Astrocyte (in vitro differentiated cells and primary cell): ENCODE measurements around the gene TES. TPM values are rescaled to one million over a fixed set of nuclear protein-coding genes. Genes with fewer than 3 reads are reported as not detected.

Source experiments
- DNase-seq: peaks from one replicate; pipeline ENCODE4 v3.0.0-alpha.2; 2010; ENCODE audit warnings: low read depth
- FAIRE-seq: peaks from 2 replicates; lab custom pipeline; 2011; peaks lifted over from hg19 to GRCh38; lab: Jason Lieb, UNC
- H2AFZ ChIP-seq: 2 replicates; pipeline ENCODE4 v1.6.0; 2012; ENCODE audit warnings: low read depth, low read length, inconsistent platforms
- H3K27ac ChIP-seq: 2 replicates; pipeline ENCODE4 v1.5.1; 2011; ENCODE audit warnings: low read depth, low read length, inconsistent platforms
- H3K27me3 ChIP-seq: 2 replicates; pipeline ENCODE4 v1.6.0; 2011; ENCODE audit warnings: low read length, inconsistent platforms; ENCODE audit not compliant: insufficient read depth
- H3K36me3 ChIP-seq: 2 replicates; pipeline ENCODE4 v1.5.1; 2011; ENCODE audit warnings: low read length, inconsistent platforms; ENCODE audit not compliant: insufficient read depth
- H3K4me1 ChIP-seq: 2 replicates; pipeline ENCODE4 v1.5.1; 2011; ENCODE audit warnings: low read length, inconsistent platforms; ENCODE audit not compliant: insufficient read depth
- H3K4me2 ChIP-seq: 2 replicates; pipeline ENCODE4 v1.6.0; 2012; ENCODE audit warnings: low read length, inconsistent platforms
- H3K4me3 ChIP-seq: 2 replicates; pipeline ENCODE4 v1.5.1; 2011; ENCODE audit warnings: low read depth, mild to moderate bottlenecking, low read length, inconsistent platforms; ENCODE audit not compliant: insufficient read depth
- H3K79me2 ChIP-seq: 2 replicates; pipeline ENCODE4 v1.6.0; 2012; ENCODE audit warnings: mild to moderate bottlenecking, low read length, inconsistent platforms; ENCODE audit not compliant: insufficient read depth
- H3K9ac ChIP-seq: 2 replicates; pipeline ENCODE4 v1.6.0; 2012; ENCODE audit warnings: mild to moderate bottlenecking, low read length, inconsistent platforms
- H3K9me3 ChIP-seq: 2 replicates; pipeline ENCODE4 v1.5.1; 2012; ENCODE audit warnings: low read depth, mild to moderate bottlenecking, low read length, inconsistent platforms; ENCODE audit not compliant: insufficient read depth
- H4K20me1 ChIP-seq: 2 replicates; pipeline ENCODE4 v1.6.0; 2012; ENCODE audit warnings: low read length, inconsistent platforms; ENCODE audit not compliant: insufficient read depth
- H3K27ac Mint-ChIP-seq: one replicate; pipeline ENCODE4 v1.8.0; 2021; ENCODE audit warnings: mild to moderate bottlenecking, mixed read lengths; ENCODE audit not compliant: unreplicated experiment
- H3K27me3 Mint-ChIP-seq: one replicate; pipeline ENCODE4 v1.8.0; 2021; ENCODE audit warnings: low read depth, mixed read lengths; ENCODE audit not compliant: unreplicated experiment
- H3K36me3 Mint-ChIP-seq: one replicate; pipeline ENCODE4 v1.8.0; 2021; ENCODE audit warnings: low read depth, mixed read lengths; ENCODE audit not compliant: unreplicated experiment
- H3K4me1 Mint-ChIP-seq: one replicate; pipeline ENCODE4 v1.8.0; 2021; ENCODE audit warnings: low read depth, mixed read lengths; ENCODE audit not compliant: unreplicated experiment
- H3K4me3 Mint-ChIP-seq: one replicate; pipeline ENCODE4 v1.8.0; 2021; ENCODE audit warnings: mild to moderate bottlenecking, moderate library complexity, mixed read lengths; ENCODE audit not compliant: unreplicated experiment
- H3K9me3 Mint-ChIP-seq: one replicate; pipeline ENCODE4 v1.8.0; 2021; ENCODE audit warnings: mild to moderate bottlenecking, mixed read lengths; ENCODE audit not compliant: unreplicated experiment
- EZH2 ChIP-seq: IDR thresholded peaks from 2 replicates; pipeline ENCODE4 v1.6.1; 2012; ENCODE audit warnings: mild to moderate bottlenecking, low read length, inconsistent platforms; ENCODE audit not compliant: insufficient read depth
- total RNA-seq: library from RNA; stranded (reverse); gene quantifications from 2 replicates; pipeline ENCODE4 v1.2.1, GENCODE V29; 2021
- TF ChIP-seq, protein P1 (sequence below): IDR thresholded peaks from 2 replicates; pipeline ENCODE4 v1.5.1; 2011; ENCODE audit warnings: low read depth, mild to moderate bottlenecking, inconsistent platforms, low read length, moderate library complexity; ENCODE audit not compliant: insufficient read depth

TES gene
- total RNA-seq, 1 donor from 2014 or later = 179 TPM

DNA sequence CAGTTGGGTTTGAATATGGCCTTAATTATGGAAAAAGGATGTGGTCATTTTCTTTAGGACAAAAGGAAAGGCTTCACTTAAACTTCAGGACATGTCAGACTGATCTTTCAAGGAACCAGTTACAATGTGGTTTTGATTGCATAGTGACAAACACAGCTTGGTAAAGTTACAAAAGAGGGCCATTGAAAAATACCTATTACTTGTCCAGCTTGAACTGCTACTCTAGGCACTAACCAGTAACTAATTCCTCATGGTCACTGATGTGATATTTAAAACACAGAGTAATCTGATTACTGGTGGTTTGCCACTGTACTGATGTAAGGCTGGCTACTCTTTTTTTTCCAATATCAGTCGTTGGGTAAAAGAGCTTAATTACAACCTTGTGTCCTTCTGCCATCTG, 22.6 kb downstream of the TES start:
- FAIRE-seq = no peak

DNA sequence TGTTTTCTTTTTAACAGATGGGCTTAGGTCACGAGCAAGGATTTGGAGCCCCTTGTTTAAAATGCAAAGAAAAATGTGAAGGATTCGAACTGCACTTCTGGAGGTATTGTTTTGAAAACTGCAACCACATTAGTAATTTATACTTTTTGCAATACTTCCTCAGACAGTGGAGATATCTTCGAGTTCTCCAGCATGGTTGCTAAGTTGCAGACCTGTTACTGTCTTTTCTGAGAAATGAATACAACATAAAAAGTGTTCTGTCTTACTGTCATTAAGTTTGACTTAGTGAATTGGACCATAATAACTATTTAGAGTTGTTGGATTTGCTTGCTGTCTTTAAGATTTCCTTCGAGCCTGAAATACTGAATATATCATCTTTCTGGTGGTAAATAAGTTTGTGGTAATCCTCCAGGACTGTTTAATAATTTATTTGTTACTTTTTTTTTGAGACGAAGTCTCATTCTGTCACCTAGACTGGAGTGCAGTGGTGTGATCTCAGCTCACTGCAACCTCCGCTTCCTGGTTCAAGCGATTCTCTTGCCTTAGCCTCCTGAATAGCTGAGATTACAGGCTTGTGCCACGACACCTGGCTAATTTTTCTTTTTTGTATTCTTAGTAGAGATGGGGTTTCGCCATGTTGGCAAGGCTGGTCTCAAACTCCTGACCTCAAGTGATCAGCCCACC, 24.3 kb downstream of the TES start:
- Histone ChIP-seq H3K79me2 (peaks cover 95% of the 10 kb centered on the region), H3K4me3 (no peak overlapping the region), H4K20me1 (peaks cover 48% of the 10 kb centered on the region), H3K27ac (no peak overlapping the region), H2AFZ (no peak overlapping the region), H3K4me1 (peaks cover 31% of the 10 kb centered on the region), H3K9ac (no peak overlapping the region), H3K9me3 (no peaks in the 10 kb centered on the region), H3K27me3 (no peaks in the 10 kb centered on the region), H3K36me3 (peaks cover 18% of the 10 kb centered on the region), H3K4me2 (no peak overlapping the region)
- Mint-ChIP-seq H3K4me1 (peaks cover 33% of the 10 kb centered on the region), H3K4me3 (no peak overlapping the region), H3K27ac (no peak overlapping the region), H3K9me3 (no peaks in the 10 kb centered on the region), H3K36me3 (peaks cover 9% of the 10 kb centered on the region), H3K27me3 (no peaks in the 10 kb centered on the region)
- TF ChIP-seq, protein P1, sequence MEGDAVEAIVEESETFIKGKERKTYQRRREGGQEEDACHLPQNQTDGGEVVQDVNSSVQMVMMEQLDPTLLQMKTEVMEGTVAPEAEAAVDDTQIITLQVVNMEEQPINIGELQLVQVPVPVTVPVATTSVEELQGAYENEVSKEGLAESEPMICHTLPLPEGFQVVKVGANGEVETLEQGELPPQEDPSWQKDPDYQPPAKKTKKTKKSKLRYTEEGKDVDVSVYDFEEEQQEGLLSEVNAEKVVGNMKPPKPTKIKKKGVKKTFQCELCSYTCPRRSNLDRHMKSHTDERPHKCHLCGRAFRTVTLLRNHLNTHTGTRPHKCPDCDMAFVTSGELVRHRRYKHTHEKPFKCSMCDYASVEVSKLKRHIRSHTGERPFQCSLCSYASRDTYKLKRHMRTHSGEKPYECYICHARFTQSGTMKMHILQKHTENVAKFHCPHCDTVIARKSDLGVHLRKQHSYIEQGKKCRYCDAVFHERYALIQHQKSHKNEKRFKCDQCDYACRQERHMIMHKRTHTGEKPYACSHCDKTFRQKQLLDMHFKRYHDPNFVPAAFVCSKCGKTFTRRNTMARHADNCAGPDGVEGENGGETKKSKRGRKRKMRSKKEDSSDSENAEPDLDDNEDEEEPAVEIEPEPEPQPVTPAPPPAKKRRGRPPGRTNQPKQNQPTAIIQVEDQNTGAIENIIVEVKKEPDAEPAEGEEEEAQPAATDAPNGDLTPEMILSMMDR = no peak
- TF ChIP-seq EZH2 = no peak
- DNase-seq (no peak), FAIRE-seq (no peak)

More for the DNA sequence above, 22.6 kb downstream of the TES start:
- DNase-seq = no peak
- Histone ChIP-seq H3K4me1 (peaks cover 45% of the 10 kb centered on the region), H3K4me3 (no peak overlapping the region), H3K27ac (peak overlapping the region; percentile 51), H3K27me3 (no peaks in the 10 kb centered on the region), H3K9ac (peak overlapping the region; percentile 9), H3K9me3 (no peaks in the 10 kb centered on the region), H4K20me1 (peaks cover 45% of the 10 kb centered on the region), H3K79me2 (peaks cover 99% of the 10 kb centered on the region), H2AFZ (no peak overlapping the region), H3K36me3 (peaks cover 13% of the 10 kb centered on the region), H3K4me2 (peak overlapping the region; percentile 50)
- peaks cover 5% of the 10 kb centered on the region for H3K36me3 Mint-ChIP-seq
- peaks cover 32% of the 10 kb centered on the region for H3K4me1 Mint-ChIP-seq
- H3K27me3 Mint-ChIP-seq = no peaks in the 10 kb centered on the region
- no peaks in the 10 kb centered on the region for H3K9me3 Mint-ChIP-seq
- no peak overlapping the region for H3K27ac Mint-ChIP-seq
- TF ChIP-seq, protein P1 = no peak
- no peak for TF ChIP-seq EZH2
- H3K4me3 Mint-ChIP-seq = no peak overlapping the region

DNA sequence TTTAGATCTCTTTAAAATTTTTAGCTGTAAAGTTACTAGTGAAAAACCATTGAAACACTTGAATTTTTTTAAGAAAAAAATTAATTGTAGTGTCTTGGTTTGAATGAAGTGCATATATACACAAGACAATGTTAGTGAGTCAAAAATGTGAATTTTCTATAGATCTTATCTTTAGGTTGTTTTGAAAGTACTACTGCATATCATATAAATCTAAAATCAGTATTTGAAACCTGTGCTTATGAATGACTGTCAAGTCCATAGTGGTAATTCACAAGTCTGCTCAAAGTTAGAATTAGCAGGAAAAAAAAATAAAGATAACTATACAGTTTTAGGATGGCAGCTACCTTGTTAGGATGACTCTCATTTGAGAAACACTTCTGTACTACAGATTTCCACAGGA, 25.0 kb downstream of the TES start:
- TF ChIP-seq EZH2 = no peak
- TF ChIP-seq, protein P1 = no peak
- FAIRE-seq (no peak), DNase-seq (no peak)
- Mint-ChIP-seq H3K27me3 (no peaks in the 10 kb centered on the region), H3K4me1 (peaks cover 29% of the 10 kb centered on the region), H3K9me3 (no peaks in the 10 kb centered on the region), H3K36me3 (peaks cover 12% of the 10 kb centered on the region), H3K27ac (no peak overlapping the region), H3K4me3 (no peak overlapping the region)
- H3K27ac ChIP-seq = no peak overlapping the region
- no peak overlapping the region for H3K4me2 ChIP-seq
- H3K9me3 ChIP-seq = no peaks in the 10 kb centered on the region
- H4K20me1 ChIP-seq = peaks cover 48% of the 10 kb centered on the region
- H3K4me1 ChIP-seq = peaks cover 25% of the 10 kb centered on the region
- H3K36me3 ChIP-seq = peaks cover 19% of the 10 kb centered on the region
- no peak overlapping the region for H3K9ac ChIP-seq
- no peak overlapping the region for H3K4me3 ChIP-seq
- no peak overlapping the region for H2AFZ ChIP-seq
- peaks cover 95% of the 10 kb centered on the region for H3K79me2 ChIP-seq
- H3K27me3 ChIP-seq = no peaks in the 10 kb centered on the region
